PFSK-1 (cell line): Measurements from ENCODE around the gene TMED1.

ENCODE experiments used
- FOXP2 ChIP-seq: optimal IDR thresholded peaks from 2 replicates; pipeline ENCODE3; 2011; ENCODE audit warnings: borderline replicate concordance, control low read depth, inconsistent platforms; ENCODE audit not compliant: insufficient read depth; ENCODE audit errors: extremely low read length, extremely low read depth
- POLR2AphosphoS5 ChIP-seq: IDR thresholded peaks from 2 replicates; pipeline ENCODE4 v1.6.1; 2012; ENCODE audit warnings: low read depth, mild to moderate bottlenecking, control low read depth, low read length, moderate library complexity
- REST ChIP-seq, 2 experiments: IDR thresholded peaks; 2 replicates each; pipeline versions ENCODE4 v1.6.1 to v1.8.0; 2011 to 2012; ENCODE audit warnings: low read depth in 2 of 2, low read length in 2 of 2, control low read depth in 1 of 2, inconsistent platforms in 1 of 2, mild to moderate bottlenecking in 1 of 2, moderate library complexity in 1 of 2; ENCODE audit not compliant: insufficient read depth in 1 of 2
- SIN3A ChIP-seq: IDR thresholded peaks from 2 replicates; pipeline ENCODE4 v1.6.1; 2012; ENCODE audit warnings: mild to moderate bottlenecking, low read length, moderate library complexity, borderline replicate concordance; ENCODE audit not compliant: insufficient read depth
- TAF1 ChIP-seq: IDR thresholded peaks from 2 replicates; pipeline ENCODE4 v1.6.1; 2012; ENCODE audit warnings: low read length, control low read depth, borderline replicate concordance; ENCODE audit not compliant: insufficient read depth

Gene TMED1

GRCh38 chr19:10809651-10810285 lies 26.2 kb downstream of the TMED1 start:
- TF ChIP-seq TAF1 (no peak), SIN3A (no peak), POLR2AphosphoS5 (no peak), REST (IDR thresholded peaks at IDR 0.05; ENCODE audit: insufficient read depth in 1 of 2, low read depth in 2 of 2, low read length in 2 of 2) (no peak), FOXP2 (no peak)

- TF ChIP-seq POLR2AphosphoS5: no peak
- TF ChIP-seq TAF1: no peak
- no peak for TF ChIP-seq FOXP2
- no peak for TF ChIP-seq SIN3A
- TF ChIP-seq REST (IDR thresholded peaks at IDR 0.05; ENCODE audit: insufficient read depth in 1 of 2, low read depth in 2 of 2, low read length in 2 of 2): no peak
Observed at GRCh38 chr19:10808937-10809649, 26.9 kb downstream of the TMED1 start.

- TF ChIP-seq REST (IDR thresholded peaks at IDR 0.05; ENCODE audit: insufficient read depth in 1 of 2, low read depth in 2 of 2, low read length in 2 of 2) (no peak), POLR2AphosphoS5 (no peak), SIN3A (no peak), FOXP2 (no peak), TAF1 (no peak)
Observed at GRCh38 chr19:10805758-10806247, 30.2 kb downstream of the TMED1 start.

- TF ChIP-seq POLR2AphosphoS5 (no peak), SIN3A (no peak), FOXP2 (no peak), REST (IDR thresholded peaks at IDR 0.05; ENCODE audit: insufficient read depth in 1 of 2, low read depth in 2 of 2, low read length in 2 of 2) (no peak), TAF1 (no peak)
Observed at GRCh38 chr19:10805065-10805757, 30.8 kb downstream of the TMED1 start.
